WERI-Rb-1 (cell line): ENCODE results near the gene HTR5A.

Experiments
- DNase-seq: peaks from one replicate; pipeline ENCODE4 v3.0.0-alpha.2; 2020
- H3K27ac ChIP-seq: fragments of 250-450 bp; sonication (Bioruptor Pico); 2 replicates; pipeline ENCODE4 v1.5.1; 2020; ENCODE audit warnings: mild to moderate bottlenecking, moderate library complexity
- H3K27me3 ChIP-seq: fragments of 250-450 bp; sonication (Bioruptor Pico); 2 replicates; pipeline ENCODE4 v1.5.1; 2021; ENCODE audit warnings: mild to moderate bottlenecking, low read depth, moderate library complexity; ENCODE audit not compliant: insufficient read depth, severe bottlenecking
- H3K36me3 ChIP-seq: fragments of 250-450 bp; sonication (Bioruptor Pico); 2 replicates; pipeline ENCODE4 v1.5.1; 2020; ENCODE audit warnings: mild to moderate bottlenecking, moderate library complexity
- H3K4me3 ChIP-seq: 2 replicates; pipeline ENCODE4 v1.5.1; 2011; ENCODE audit warnings: low read depth, mild to moderate bottlenecking, control low read depth, low read length
- H3K9me3 ChIP-seq: fragments of 250-450 bp; sonication (Bioruptor Pico); 2 replicates; pipeline ENCODE4 v1.5.1; 2021; ENCODE audit warnings: mild to moderate bottlenecking, moderate library complexity; ENCODE audit not compliant: severe bottlenecking
- TF ChIP-seq, protein P1 (sequence below): IDR thresholded peaks from 2 replicates; pipeline ENCODE4 v1.5.1; 2011; ENCODE audit warnings: low read depth, mild to moderate bottlenecking, control low read depth, inconsistent platforms, low read length

The HTR5A gene

DNA sequence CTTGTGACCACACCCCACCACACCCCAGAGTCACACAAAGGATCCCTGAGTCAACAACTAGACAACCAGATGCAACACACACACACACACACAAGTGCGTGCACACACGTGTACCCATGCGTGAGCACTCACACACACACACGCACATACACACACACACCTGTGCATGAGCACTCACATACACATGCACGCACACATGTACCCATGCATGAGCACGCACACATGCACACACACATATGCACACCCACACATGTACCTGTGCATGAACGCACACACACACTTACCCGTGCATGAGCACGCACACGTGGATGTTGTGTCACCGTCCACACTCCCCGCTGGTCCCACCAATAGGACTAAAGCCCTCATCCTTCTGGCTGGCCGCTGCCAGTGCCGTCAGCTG, 60.4 kb downstream of the HTR5A start:
- TF ChIP-seq, protein P1, sequence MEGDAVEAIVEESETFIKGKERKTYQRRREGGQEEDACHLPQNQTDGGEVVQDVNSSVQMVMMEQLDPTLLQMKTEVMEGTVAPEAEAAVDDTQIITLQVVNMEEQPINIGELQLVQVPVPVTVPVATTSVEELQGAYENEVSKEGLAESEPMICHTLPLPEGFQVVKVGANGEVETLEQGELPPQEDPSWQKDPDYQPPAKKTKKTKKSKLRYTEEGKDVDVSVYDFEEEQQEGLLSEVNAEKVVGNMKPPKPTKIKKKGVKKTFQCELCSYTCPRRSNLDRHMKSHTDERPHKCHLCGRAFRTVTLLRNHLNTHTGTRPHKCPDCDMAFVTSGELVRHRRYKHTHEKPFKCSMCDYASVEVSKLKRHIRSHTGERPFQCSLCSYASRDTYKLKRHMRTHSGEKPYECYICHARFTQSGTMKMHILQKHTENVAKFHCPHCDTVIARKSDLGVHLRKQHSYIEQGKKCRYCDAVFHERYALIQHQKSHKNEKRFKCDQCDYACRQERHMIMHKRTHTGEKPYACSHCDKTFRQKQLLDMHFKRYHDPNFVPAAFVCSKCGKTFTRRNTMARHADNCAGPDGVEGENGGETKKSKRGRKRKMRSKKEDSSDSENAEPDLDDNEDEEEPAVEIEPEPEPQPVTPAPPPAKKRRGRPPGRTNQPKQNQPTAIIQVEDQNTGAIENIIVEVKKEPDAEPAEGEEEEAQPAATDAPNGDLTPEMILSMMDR: no peak
- Histone ChIP-seq H3K27ac (no peak overlapping the region), H3K9me3 (no peaks in the 10 kb centered on the region), H3K4me3 (no peak overlapping the region), H3K27me3 (no peaks in the 10 kb centered on the region), H3K36me3 (no peaks in the 10 kb centered on the region)
- no peak for DNase-seq

DNA sequence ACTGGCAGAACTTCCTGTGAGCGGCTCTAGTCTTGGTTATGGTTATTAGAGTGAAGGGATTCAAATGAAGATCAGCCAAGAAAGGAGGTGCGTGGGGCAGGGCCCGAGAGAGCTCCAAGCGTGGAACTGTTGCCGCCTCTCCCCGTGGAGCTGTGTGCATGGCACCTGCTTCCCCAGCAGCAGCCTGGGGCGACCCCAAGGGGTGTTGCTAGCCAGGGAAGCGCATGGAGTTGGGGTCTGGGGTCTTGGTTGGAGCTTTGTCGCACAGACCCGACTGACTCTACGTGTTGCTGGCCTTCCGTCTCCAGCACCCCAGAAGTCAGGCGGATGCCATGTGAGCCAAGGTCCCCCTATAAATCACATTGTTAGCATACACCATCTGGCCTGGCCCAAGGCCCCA, 61.0 kb downstream of the HTR5A start:
- Histone ChIP-seq H3K4me3 (no peak overlapping the region), H3K9me3 (no peaks in the 10 kb centered on the region), H3K36me3 (no peaks in the 10 kb centered on the region), H3K27me3 (no peaks in the 10 kb centered on the region), H3K27ac (no peak overlapping the region)
- no peak for DNase-seq
- TF ChIP-seq, protein P1: no peak

DNA sequence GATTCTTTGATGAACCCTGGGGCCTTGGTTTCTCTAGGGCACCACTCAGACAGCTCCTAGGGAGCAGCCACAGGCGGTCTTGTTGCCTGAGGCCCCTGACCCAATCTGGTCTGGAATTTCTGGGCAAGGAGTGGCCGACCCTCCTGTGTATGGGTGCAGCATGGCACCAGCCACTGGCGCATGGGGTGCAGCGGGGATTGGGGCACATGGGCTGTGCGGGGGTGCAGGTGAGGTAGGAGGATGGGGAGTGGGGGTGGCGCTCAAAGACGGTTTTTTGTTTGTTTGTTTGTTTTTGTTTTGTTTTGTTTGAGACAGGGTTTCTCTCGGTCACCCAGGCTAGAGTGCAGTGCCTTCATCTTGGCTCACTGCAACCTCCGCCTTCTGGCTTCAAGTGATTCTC, 62.3 kb downstream of the HTR5A start:
- DNase-seq: no peak
- Histone ChIP-seq H3K36me3 (no peaks in the 10 kb centered on the region), H3K4me3 (no peak overlapping the region), H3K9me3 (no peaks in the 10 kb centered on the region), H3K27me3 (no peaks in the 10 kb centered on the region), H3K27ac (no peak overlapping the region)
- TF ChIP-seq, protein P1: no peak

DNA sequence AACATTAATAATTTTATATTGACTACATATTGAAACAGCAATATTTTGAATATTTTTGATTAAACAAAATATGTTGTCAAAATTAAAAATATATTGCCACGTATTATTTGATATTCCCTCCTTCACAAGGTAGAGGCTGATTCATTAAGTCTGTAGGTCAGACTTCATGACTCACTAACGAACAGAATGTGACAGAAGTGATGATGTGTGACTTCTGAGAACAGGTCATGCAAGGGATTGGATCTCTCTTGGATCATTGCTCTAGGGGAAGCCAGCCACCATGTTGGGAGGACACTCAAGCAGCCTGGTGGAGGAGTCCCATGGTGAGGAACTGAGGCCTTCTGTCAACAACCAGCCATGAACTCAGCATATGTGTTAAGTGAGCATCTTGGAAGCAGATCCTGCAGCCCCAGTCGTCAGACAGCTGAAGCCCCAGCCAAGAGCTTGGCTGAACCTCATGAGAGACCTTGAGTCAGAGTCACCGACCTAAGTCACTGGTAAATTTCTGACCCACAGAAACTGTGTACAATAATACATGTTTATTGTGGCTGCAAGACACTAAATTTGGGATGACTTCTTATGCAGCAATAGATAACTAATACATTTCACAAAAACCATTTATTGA, 66.6 kb downstream of the HTR5A start:
- Histone ChIP-seq H3K9me3 (no peaks in the 10 kb centered on the region), H3K4me3 (no peak overlapping the region), H3K27me3 (no peaks in the 10 kb centered on the region), H3K27ac (no peak overlapping the region), H3K36me3 (no peaks in the 10 kb centered on the region)
- no peak for DNase-seq
- TF ChIP-seq, protein P1: no peak
